Kidney epithelial cell (primary cell): ENCODE data around the gene LTV1. TPM values are rescaled to one million over a fixed set of nuclear protein-coding genes. Genes with fewer than 3 reads are reported as not detected.

Experiments
- DNase-seq: peaks from one replicate; pipeline ENCODE4 v3.0.0-alpha.2; 2010; ENCODE audit warnings: low read depth
- H3K27me3 ChIP-seq: 2 replicates; pipeline ENCODE4 v1.6.0; 2011; ENCODE audit warnings: low read length; ENCODE audit not compliant: control insufficient read depth, insufficient read depth
- H3K36me3 ChIP-seq: 2 replicates; pipeline ENCODE4 v1.5.1; 2011; ENCODE audit warnings: low read length; ENCODE audit not compliant: control insufficient read depth, insufficient read depth
- H3K4me3 ChIP-seq: 2 replicates; pipeline ENCODE4 v1.5.1; 2011; ENCODE audit warnings: low read depth, mild to moderate bottlenecking, control low read depth, low read length
- CTCF ChIP-seq: IDR thresholded peaks from 2 replicates; pipeline ENCODE4 v1.5.1; 2011; ENCODE audit warnings: mild to moderate bottlenecking, moderate library complexity, low read length, control low read depth, inconsistent platforms; ENCODE audit not compliant: insufficient read depth, poor library complexity, severe bottlenecking
- total RNA-seq: library from RNA; depleted of rRNA; stranded (reverse); fragments of >200 nt; gene quantifications from 2 replicates; pipeline ENCODE4 v1.2.3, GENCODE V29; 2015

Gene LTV1
- total RNA-seq, 1 donor from 2014 or later, result 22.0 TPM

- TF ChIP-seq CTCF, result no peak
- no peaks in the 10 kb centered on the region for H3K36me3 ChIP-seq
- no peaks in the 10 kb centered on the region for H3K27me3 ChIP-seq
- no peak for DNase-seq
- H3K4me3 ChIP-seq, result no peak overlapping the region
These were observed 21.8 kb upstream of the LTV1 start for GRCh38 chr6:143821359-143821758.

GRCh38 chr6:143822584-143823024, 20.5 kb upstream of the LTV1 start:
- no peaks in the 10 kb centered on the region for H3K36me3 ChIP-seq
- no peaks in the 10 kb centered on the region for H3K27me3 ChIP-seq
- TF ChIP-seq CTCF, result no peak
- H3K4me3 ChIP-seq, result no peak overlapping the region
- no peak for DNase-seq

GRCh38 chr6:143823548-143823947, 19.6 kb upstream of the LTV1 start:
- Histone ChIP-seq H3K36me3 (no peaks in the 10 kb centered on the region), H3K4me3 (no peak overlapping the region), H3K27me3 (no peaks in the 10 kb centered on the region)
- DNase-seq, result no peak
- no peak for TF ChIP-seq CTCF

GRCh38 chr6:143828572-143828971, 14.6 kb upstream of the LTV1 start:
- Histone ChIP-seq H3K36me3 (no peaks in the 10 kb centered on the region), H3K4me3 (no peak overlapping the region), H3K27me3 (no peaks in the 10 kb centered on the region)
- no peak for TF ChIP-seq CTCF
- DNase-seq, result no peak

GRCh38 chr6:143836150-143836549, 7.0 kb upstream of the LTV1 start:
- Histone ChIP-seq H3K27me3 (no peaks in the 10 kb centered on the region), H3K36me3 (no peaks in the 10 kb centered on the region), H3K4me3 (no peak overlapping the region)
- DNase-seq, result no peak
- TF ChIP-seq CTCF, result no peak

- no peak for DNase-seq
These were observed 4.7 kb upstream of the LTV1 start for GRCh38 chr6:143838395-143838794.

More at GRCh38 chr6:143838395-143838794, 4.7 kb upstream of the LTV1 start:
- Histone ChIP-seq H3K27me3 (no peaks in the 10 kb centered on the region), H3K36me3 (no peaks in the 10 kb centered on the region), H3K4me3 (no peak overlapping the region)
- TF ChIP-seq CTCF, result no peak
